GM20431 (cell line): ENCODE results near the gene SP6.

Source experiments
- in situ Hi-C: fragments of 300-500 bp; cut with MseI, MboI; formaldehyde crosslinking; loops from one replicate; pipeline ENCODE4 v1.15.0; 2020; ENCODE audit warnings: low sequenced_read_pairs; ENCODE audit not compliant: unreplicated experiment

The SP6 gene

GRCh38 chr17:47882247-47882646, 31.3 kb upstream of the SP6 start:
- in situ Hi-C loops = no loop called here

- in situ Hi-C loops = no loop called here
These were observed 29.0 kb upstream of the SP6 start for GRCh38 chr17:47879776-47880454.

DNA sequence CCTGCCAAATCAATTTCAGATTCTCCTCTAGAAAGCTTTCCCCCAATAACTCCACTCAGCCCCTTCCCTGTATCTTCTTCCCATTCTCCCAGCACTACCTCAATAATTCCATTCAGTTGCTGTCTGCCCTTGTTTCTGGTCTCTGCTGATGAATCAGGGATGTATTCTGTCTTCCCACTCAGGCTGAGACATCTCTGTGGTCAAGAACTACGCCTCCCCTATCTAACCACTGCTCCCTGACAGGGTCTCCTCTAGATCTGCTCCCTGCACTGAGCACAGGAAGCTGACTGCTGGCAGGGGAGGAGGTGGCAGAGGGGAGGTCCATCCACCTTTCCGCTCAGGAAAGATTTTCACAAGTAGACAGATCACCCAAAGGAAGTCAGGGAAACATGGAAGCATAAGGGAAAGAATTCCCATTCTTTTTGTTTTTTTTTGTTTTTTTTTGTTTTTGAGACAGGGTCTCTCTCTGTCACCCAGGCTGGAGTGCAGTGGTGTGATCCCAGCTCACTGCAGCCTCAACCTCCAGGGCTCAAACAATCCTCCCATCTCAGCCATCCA, 28.1 kb upstream of the SP6 start:
- in situ Hi-C loops = no loop called here

- in situ Hi-C loops = no loop called here
These were observed 27.5 kb upstream of the SP6 start for GRCh38 chr17:47878203-47879027.

DNA sequence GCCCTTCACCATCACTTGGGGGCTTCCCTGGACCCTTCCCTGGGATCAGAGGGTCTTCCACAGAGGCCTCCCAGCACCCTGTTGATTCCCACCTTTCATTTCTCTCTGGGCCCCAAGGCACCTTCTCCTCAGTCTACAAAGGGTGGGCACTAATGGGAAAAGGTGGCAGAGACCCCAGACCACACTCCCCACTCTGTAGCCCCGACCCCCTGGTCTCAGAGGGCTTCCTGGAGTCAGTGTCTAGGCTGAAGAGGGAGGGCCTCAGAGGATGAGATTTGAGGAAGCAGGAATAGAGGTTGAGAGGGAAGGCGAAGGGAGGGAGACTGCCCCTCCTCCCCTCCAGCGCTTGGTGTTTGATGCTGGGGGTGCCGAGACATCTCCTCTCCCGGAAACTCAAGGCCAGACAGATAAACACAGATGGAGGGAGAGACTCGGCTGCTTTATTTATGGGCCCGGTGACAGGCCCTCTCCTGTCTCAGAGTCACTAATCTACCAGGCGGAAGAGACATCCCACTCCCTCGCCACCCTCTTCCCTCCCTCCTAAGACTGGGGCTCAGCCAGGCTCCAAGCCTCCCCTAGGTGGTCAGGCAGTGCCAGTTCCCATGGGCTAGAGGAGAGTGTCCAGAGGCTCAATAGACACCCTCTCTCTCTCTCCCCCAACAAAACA, 26.5 kb upstream of the SP6 start:
- in situ Hi-C loops = no loop called here

- in situ Hi-C loops = no loop called here
These were observed 24.3 kb upstream of the SP6 start for GRCh38 chr17:47875011-47875985.

DNA sequence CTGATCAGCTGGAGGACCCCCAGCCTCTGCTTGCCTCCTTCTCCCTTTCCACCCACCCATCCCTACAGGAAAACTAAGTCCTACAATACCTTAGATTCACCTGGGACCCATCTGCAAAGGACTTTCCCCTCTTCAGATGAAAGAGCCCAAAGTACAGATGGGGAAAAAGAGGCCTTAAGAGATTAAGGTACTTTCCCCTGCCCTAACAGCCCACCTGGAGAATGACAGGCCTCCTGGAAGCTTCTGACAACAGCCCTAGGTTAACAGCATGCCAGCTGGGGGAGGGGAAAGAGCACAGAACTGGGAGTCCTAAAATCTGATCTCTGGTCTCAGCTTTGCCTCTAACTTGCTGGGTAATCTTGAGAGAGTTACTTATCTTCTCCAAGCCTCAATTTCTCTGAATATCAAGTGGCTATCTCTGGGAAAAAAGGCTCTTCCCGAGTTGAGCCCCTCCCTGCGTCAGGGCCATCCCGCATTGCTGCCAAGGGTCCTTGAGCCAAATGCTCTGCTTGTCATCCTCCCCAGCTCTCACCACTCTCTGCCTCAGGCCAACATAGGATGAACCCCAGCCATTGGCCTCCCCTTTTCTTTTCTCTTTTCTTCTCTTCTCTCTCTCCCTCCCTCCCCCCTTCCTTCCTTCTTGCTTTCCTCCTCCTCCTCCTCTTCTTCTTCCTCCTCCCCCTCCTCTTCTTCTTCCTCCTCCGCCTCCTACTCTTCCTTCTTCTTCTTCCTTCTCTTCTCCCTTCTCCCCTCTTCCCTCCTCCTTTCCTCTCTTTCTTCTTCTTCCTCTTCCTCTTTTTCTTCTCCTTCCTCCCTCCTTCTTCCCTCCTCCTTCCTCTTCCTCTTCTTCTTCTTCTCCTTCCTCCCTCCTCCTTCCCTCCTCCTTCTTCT, 22.5 kb upstream of the SP6 start:
- in situ Hi-C loops = no loop called here

DNA sequence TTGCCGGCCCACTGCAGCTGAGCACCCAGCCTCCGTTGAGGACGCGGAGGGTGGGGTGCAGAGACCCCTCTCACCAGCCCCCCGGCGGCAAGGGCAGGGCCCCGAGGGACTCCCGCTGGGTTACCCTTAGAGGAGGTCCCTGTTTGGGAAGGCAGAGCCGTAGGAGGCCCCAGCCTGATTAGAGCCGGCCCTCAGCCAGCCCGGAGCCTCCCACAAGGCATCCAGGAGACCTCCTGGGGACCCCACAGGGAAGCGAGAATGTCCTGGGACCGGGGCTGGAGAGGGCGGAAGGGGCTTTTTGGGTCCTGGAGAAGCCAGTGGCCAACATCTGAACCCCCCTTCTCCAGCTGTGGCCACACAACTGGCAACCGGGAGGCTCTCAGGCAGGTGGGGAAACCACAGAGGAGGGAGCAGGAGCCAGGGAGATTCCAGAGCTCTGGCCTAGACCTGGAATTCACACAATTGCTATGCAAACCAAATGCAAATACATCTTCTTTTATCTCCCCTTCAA, 21.7 kb upstream of the SP6 start:
- in situ Hi-C loops = no loop called here

DNA sequence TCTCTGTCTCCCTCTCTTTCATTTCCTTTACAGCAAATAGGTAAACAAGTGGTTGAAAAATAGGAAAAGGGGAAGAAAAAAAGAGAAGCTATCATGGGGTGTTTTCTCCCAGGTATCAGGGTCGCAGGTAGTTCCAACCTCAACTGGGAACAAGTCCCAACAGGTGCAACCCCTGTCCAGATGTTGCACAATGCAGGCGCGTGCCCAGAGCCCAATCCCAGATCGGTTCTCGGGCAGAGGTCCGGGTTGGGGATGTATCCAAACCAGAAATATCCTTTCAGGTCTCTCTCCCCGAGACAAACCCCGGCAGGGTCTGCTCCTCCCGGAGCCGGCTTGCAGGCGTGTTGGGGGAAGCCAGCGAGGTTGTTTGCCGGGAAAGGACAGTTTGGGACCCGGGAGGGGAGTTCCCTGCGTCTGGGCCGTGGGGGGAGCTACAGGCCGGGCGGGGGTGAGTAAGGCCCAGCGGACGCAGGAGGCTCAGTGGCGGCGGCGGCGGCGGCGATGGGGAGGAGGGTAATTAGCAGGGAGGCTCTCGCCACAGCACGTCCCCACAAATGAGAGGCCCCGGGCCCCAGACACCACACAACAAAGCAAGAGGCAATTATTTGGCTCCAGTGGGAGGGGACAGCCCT, 21.2 kb upstream of the SP6 start:
- in situ Hi-C loops = no loop called here

DNA sequence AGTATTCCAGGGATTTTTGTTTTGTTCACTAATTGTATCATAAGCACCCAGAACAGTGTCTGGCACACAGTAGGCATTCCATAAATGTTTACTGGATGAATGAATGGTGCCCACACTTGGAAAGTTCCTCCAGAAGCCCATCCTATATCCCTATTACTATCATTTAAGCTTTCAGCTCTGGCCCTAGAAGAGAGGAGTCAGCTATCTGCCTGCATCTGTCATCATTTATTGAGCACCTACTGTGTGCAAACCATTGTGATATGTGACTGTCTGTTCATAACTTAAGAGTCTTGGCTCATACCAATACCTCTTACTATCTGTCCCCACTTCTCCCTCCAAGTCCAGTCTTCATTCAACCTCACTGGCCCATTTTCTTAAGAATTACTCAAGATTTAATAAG, 20.1 kb upstream of the SP6 start:
- in situ Hi-C loops = no loop called here

DNA sequence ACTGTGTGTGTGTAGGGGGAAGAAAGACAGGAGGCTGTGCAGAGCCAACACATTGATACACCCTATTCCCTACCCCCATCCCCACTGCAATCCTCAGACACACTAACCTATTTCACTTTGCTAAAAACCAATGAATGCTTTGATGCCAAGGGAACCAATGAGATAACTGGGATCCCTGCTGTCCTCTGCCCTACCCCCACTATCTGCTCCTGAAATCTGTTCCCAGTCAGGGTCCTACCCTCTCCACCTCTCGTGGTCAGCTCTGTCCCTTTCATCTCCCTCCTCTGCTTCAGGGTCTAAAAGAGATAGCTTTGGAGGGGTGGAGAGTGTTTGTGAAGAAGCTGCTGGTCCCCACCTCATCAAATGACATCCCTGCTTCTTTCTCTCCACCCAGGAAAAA, 19.1 kb upstream of the SP6 start:
- in situ Hi-C loops = no loop called here

GRCh38 chr17:47869114-47869513, 18.2 kb upstream of the SP6 start:
- in situ Hi-C loops = no loop called here

DNA sequence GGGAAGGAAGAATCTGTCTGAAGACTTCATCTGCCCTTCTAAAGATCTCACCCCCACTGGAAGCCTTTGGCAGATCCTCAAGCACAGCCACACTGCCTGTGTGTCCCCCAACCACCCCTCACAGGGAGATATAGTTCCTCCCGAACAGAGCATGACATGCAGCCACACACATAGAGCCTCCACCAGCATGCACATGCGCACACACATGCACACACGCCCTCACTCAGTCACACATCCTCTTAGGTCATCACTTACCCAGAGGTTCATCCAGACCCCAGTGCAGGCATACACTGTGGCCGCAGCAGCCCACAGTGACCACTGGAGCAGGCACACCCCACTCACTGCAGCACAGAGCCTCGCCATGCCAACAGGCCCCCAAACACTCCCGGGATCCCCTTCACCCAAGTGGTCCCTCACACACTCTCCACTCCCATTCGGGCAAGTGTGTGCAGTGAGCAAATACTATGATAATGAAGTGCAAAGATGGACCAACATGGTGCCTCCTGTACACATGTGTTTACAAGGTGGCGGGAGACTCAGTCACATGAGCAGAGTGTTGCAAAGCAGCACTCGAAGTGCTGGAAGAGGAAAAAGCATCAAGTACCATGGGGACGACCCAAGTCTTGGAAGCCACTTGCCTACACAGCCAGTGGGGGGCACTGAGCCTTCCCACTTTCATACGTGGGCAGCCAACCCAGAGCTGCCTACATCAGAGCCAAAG, 17.0 kb upstream of the SP6 start:
- in situ Hi-C loops = no loop called here

DNA sequence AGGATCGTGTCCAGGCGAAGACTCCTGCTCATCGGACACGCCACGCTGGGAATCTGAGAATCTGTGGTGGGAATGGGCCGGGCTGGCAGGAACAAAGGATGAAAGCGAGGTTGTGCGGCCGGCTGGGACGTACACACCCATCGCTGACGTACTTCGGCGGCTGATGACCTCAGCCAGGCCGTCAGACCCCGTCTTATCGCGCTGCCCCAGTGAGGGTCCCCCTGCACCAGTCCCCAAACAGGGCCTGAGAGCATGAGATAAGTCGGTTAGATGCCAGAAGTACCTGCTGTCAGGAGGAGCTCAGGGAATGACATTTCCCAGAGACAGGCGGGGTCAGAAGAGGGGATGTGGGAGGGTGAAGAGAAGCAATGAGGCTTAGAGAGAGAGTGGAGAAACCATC, 16.0 kb upstream of the SP6 start:
- in situ Hi-C loops = no loop called here

DNA sequence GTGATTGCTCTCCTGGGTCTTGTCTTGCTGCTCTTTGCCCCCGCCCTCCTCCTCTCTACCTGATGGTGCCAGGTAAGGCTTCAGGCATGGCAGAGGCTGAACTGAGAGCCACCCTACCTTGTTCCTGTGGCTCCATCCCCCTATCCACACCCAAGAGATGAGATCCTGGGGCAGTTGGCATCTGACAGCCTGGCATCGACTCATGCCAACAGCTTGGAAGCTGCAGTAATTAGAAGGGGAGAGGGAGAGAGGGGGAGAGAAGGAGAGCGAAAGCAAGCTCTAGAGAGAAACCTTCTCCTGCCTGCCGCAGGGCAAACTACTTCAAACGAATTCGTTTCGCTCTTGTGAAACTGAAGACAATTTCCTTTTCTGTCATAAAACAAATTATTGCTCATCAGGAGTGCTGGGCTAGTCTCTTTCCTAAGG, 13.8 kb upstream of the SP6 start:
- in situ Hi-C loops = no loop called here

DNA sequence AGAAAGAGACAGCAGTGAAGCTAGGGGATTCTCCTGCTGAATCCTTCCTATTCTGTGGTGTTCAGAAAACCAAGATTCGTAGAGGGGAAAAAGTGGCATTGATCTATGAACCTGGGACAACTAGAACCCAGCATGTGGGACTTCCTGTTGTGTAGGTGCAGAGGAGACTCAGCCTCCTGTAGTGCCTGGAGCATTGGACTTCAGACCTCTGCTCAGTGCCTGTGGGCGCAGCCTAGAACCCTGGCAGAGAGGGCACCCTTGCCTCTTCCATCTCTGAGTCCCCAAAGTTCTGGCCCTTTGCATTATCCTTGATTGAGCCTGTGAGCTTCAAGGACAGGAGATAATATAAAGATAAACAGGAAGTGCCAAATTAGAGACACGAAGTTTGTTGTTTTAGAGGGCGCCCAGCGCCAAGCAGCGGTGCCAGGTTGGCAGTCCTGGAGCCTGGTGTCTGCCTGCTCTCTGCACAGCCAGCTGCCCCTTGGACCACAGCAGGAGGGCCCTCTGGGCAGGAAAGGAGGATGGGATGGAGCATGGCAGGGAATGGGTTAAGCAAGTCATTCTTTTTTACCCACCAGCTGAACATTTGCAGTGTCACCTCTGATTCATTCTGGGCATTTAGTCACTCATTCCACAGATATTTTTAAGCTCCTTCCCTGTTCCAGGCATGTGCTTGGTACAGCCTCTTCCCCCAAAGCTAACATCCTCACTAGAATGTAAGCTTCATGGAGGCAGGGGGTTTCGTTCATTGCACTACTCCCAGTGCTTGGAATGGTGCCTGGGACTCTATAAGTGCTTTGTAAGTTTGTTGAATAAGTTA, 11.9 kb upstream of the SP6 start:
- in situ Hi-C loops = no loop called here

DNA sequence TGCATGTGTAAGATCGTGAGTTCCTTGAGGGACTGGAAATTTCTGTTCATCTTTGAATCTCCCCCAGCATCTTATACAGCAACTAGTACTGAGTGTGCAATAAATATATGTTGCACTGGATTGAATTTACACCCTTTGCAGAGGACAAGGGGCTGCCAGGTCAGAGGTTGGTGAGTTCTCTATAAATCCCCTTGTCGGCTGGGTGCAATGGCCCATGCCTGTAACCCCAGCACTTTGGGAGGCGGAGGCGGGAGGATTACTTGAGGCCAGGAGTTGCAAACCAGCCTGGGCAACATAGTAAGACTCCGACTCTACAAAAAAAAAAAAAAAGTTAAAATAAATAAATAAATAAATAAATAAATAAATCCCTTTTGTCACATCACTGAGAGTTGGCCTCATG, 9.4 kb upstream of the SP6 start:
- in situ Hi-C loops = no loop called here
